ENCODE measurements around the gene GRIN1. TPM values are rescaled to one million over a fixed set of nuclear protein-coding genes. Genes with fewer than 3 reads are reported as not detected.
A peak's percentile ranks its signal among the peaks of the same experiment; 100 is the strongest.
"Not testable (repeated sequence)": the region's sequence is repeated elsewhere in the genome, so short reads cannot be mapped to it uniquely, and the experiment has no call there.

GRIN1 gene
- total RNA-seq, 1 donor from 2014 or later = not detected

- no peak for ATAC-seq (ENCODE audit: poor library complexity)
- DNase-seq = no peak
- intact Hi-C loops (cut with DNase I) = no loop called here
These were observed 12.2 kb upstream of the GRIN1 start for GRCh38 chr9:137126786-137127185.

- ATAC-seq (ENCODE audit: poor library complexity) (no peak), DNase-seq (peak; percentile 53)
- intact Hi-C loops (cut with DNase I) = no loop called here
These were observed 11.4 kb upstream of the GRIN1 start for GRCh38 chr9:137127301-137128157.

- ATAC-seq (ENCODE audit: poor library complexity) (no peak), DNase-seq (no peak)
- intact Hi-C loops (cut with DNase I) = no loop called here
These were observed 10.6 kb upstream of the GRIN1 start for GRCh38 chr9:137128158-137128861.

GRCh38 chr9:137128862-137129455, 10.0 kb upstream of the GRIN1 start:
- intact Hi-C loops (cut with DNase I) = no loop called here
- peak; percentile 44 for DNase-seq
- peak; percentile 30 for ATAC-seq (ENCODE audit: poor library complexity)

- ATAC-seq (ENCODE audit: poor library complexity) (peak; percentile 99), DNase-seq (peak; percentile 96)
- intact Hi-C loops (cut with DNase I) = no loop called here
These were observed 9.3 kb upstream of the GRIN1 start for GRCh38 chr9:137129456-137130175.

- intact Hi-C loops (cut with DNase I) = no loop called here
- DNase-seq = peak; percentile 38
- peak; percentile 13 for ATAC-seq (ENCODE audit: poor library complexity)
These were observed 8.7 kb upstream of the GRIN1 start for GRCh38 chr9:137130176-137130755.

GRCh38 chr9:137134191-137134590, 4.8 kb upstream of the GRIN1 start:
- DNase-seq (no peak), ATAC-seq (ENCODE audit: poor library complexity) (no peak)
- intact Hi-C loops (cut with DNase I) = no loop called here

GRCh38 chr9:137135154-137135553, 3.8 kb upstream of the GRIN1 start:
- intact Hi-C loops (cut with DNase I); ATAC-seq (ENCODE audit: poor library complexity): not testable (repeated sequence)

GRCh38 chr9:137136261-137136880, 2.6 kb upstream of the GRIN1 start:
- intact Hi-C loops (cut with DNase I) = no loop called here
- ATAC-seq (ENCODE audit: poor library complexity) (no peak), DNase-seq (no peak)

More at GRCh38 chr9:137135154-137135553, 3.8 kb upstream of the GRIN1 start:
- DNase-seq = not testable (repeated sequence)

GRCh38 chr9:137136881-137137607, 1.9 kb upstream of the GRIN1 start:
- intact Hi-C loops (cut with DNase I) = no loop called here
- DNase-seq (no peak), ATAC-seq (ENCODE audit: poor library complexity) (no peak)

- intact Hi-C loops (cut with DNase I) = no loop called here
- ATAC-seq (ENCODE audit: poor library complexity) (no peak), DNase-seq (no peak)
These were observed 764 bp upstream of the GRIN1 start for GRCh38 chr9:137138058-137138721.

- DNase-seq = no peak
- intact Hi-C loops (cut with DNase I) = no loop called here
- no peak for ATAC-seq (ENCODE audit: poor library complexity)
These were observed 655 bp downstream of the GRIN1 start for GRCh38 chr9:137139468-137140150.

- ATAC-seq (ENCODE audit: poor library complexity) (no peak), DNase-seq (no peak)
- intact Hi-C loops (cut with DNase I) = no loop called here
These were observed 1.4 kb downstream of the GRIN1 start for GRCh38 chr9:137140151-137141012.

GRCh38 chr9:137141050-137141810, 2.3 kb downstream of the GRIN1 start:
- ATAC-seq (ENCODE audit: poor library complexity) (no peak), DNase-seq (no peak)
- intact Hi-C loops (cut with DNase I) = no loop called here
